ENCODE results near the gene HNMT.

GRCh38 chr2:137942037-137942832, 22.0 kb upstream of the HNMT start:
- no peak for TF ChIP-seq CTCF (conservative IDR thresholded peaks at IDR 0.05)
- no peak for TF ChIP-seq EZH2 (IDR thresholded peaks at IDR 0.05; ENCODE audit: low read depth)

Measured in PC-9 (cell line).